Colonic mucosa (tissue), 4 donors: Measurements from ENCODE around the gene HSP90AB1. TPM values are rescaled to one million over a fixed set of nuclear protein-coding genes. Genes with fewer than 3 reads are reported as not detected.

Experiments
- DNase-seq: peaks from one replicate; pipeline ENCODE4 v3.0.0-alpha.2; 2020
- H3K27ac ChIP-seq: fragments of 200-600 bp; one replicate; pipeline ENCODE4 v1.8.0; 2021
- H3K27me3 ChIP-seq: fragments of 200-600 bp; one replicate; pipeline ENCODE4 v1.8.0; 2021
- H3K36me3 ChIP-seq: fragments of 200-600 bp; one replicate; pipeline ENCODE4 v1.8.0; 2021
- H3K4me1 ChIP-seq: fragments of 200-600 bp; one replicate; pipeline ENCODE4 v1.8.0; 2021; ENCODE audit warnings: mild to moderate bottlenecking
- H3K4me3 ChIP-seq: fragments of 200-600 bp; one replicate; pipeline ENCODE4 v1.8.0; 2021
- H3K9ac ChIP-seq, 2 donors: one replicate each; pipeline ENCODE4 v1.7.0; 2013; ENCODE audit warnings: control low read depth in 2 of 2, low read depth in 2 of 2, low read length in 2 of 2
- H3K9me3 ChIP-seq: fragments of 200-600 bp; one replicate; pipeline ENCODE4 v1.8.0; 2021
- CTCF ChIP-seq: fragments of 200-600 bp; IDR thresholded peaks from one replicate; pipeline ENCODE4 v1.8.0; 2022; ENCODE audit warnings: antibody characterized with exemption, mild to moderate bottlenecking
- intact Hi-C: fragments of 100-400 bp; cut with DNase I; formaldehyde crosslinking; loops from one replicate; pipeline ENCODE4 v1.14.1; 2022
- total RNA-seq, 2 donors: library from RNA; stranded (reverse); fragmentation: NEBNext Ultra II Directional in 1 of 2; extraction: Animal tissue kit (Norgen Biotek cat#: 25700) in 1 of 2; gene quantifications; one replicate each; pipeline ENCODE4 v1.2.1, GENCODE V29; 2021
- donor health status: healthy.
- donor health status: DM: no; HTN: no; CAD: no.
- donor health status: DM: no; HTN: no; CAD: no.

HSP90AB1 gene
- total RNA-seq, 2 donors from 2014 or later = 409 to 1,163 TPM

DNA sequence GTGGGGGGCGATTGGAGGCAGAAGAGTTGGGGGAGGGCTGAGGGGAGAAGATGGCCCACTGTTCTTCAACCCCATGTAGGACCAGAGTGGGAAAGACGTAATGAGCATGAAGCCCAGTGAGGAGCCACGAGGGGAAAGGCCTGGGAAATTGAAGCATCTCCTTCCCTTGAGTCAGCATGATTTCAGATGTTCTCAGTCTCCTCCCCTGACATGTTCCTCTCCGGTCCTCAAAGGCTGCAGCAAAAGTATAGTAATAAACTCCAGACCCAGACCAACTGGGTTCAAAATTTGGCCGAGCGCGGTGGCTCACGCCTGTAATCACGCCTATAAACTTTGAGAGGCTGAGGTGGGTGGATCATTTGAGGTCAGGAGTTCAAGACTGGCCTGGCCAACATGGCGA lies 20.4 kb downstream of the HSP90AB1 start:
- H3K4me3 ChIP-seq = no peak overlapping the region
- no peak overlapping the region for H3K27ac ChIP-seq
- no peak for TF ChIP-seq CTCF
- no peaks in the 10 kb centered on the region for H3K36me3 ChIP-seq
- no peak overlapping the region for H3K9ac ChIP-seq
- peaks cover 6% of the 10 kb centered on the region for H3K4me1 ChIP-seq
- intact Hi-C loops = no loop called here
- peaks cover 27% of the 10 kb centered on the region for H3K27me3 ChIP-seq
- H3K9me3 ChIP-seq = no peaks in the 10 kb centered on the region
- DNase-seq = no peak

GRCh38 chr6:44268095-44268628 lies 21.3 kb downstream of the HSP90AB1 start:
- Histone ChIP-seq H3K9ac (no peak overlapping the region), H3K4me1 (no peaks in the 10 kb centered on the region), H3K27me3 (peaks cover 32% of the 10 kb centered on the region), H3K27ac (no peak overlapping the region), H3K36me3 (no peaks in the 10 kb centered on the region), H3K9me3 (no peaks in the 10 kb centered on the region), H3K4me3 (no peak overlapping the region)
- peak; percentile 68 for DNase-seq
- intact Hi-C loops = loop anchor here (2.0 kb wide), 2 partner anchors 37 to 71 kb away; no protein-coding TSS in a partner anchor
- TF ChIP-seq CTCF = peak; percentile 88

DNA sequence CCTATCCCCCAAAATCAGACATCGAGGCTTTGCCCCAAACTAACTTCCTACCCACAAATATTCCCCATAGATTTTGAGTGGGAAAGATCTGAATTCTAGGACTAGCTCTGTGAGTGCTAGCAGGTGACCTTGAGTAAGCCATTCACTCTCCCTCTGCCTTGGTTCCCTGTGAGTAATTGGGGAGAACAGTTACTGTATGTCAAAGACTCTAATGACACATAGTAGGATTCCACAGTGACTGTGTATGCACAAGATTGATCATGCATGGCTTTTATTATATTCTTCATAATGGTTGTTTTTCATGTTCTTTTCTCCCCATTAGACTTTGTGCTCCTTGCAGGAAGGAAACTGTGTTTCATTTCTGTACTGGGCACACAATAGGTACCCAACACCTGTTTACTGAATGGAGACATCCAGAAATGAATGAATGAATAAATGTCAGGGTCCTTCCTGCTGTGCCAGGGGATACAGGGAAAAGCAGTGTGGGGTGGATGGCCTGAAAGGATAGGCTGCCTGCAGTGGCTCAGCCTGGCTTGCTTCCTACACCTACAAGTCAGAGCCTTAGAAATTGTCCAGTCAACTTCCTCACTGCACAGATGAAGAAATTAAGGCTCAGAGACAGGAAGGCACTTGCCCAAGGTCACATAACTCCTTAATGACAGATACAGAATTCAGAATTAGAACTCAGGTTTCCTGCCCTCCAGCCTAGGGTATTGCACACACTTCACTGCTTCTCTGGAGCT lies 22.4 kb downstream of the HSP90AB1 start:
- Histone ChIP-seq H3K27ac (no peak overlapping the region), H3K9ac (no peak overlapping the region), H3K4me1 (no peaks in the 10 kb centered on the region), H3K27me3 (peaks cover 33% of the 10 kb centered on the region), H3K36me3 (no peaks in the 10 kb centered on the region), H3K9me3 (no peaks in the 10 kb centered on the region), H3K4me3 (no peak overlapping the region)
- TF ChIP-seq CTCF = no peak
- DNase-seq = no peak
- intact Hi-C loops = loop anchor here (2.0 kb wide), 2 partner anchors 35 to 69 kb away; no protein-coding TSS in a partner anchor

DNA sequence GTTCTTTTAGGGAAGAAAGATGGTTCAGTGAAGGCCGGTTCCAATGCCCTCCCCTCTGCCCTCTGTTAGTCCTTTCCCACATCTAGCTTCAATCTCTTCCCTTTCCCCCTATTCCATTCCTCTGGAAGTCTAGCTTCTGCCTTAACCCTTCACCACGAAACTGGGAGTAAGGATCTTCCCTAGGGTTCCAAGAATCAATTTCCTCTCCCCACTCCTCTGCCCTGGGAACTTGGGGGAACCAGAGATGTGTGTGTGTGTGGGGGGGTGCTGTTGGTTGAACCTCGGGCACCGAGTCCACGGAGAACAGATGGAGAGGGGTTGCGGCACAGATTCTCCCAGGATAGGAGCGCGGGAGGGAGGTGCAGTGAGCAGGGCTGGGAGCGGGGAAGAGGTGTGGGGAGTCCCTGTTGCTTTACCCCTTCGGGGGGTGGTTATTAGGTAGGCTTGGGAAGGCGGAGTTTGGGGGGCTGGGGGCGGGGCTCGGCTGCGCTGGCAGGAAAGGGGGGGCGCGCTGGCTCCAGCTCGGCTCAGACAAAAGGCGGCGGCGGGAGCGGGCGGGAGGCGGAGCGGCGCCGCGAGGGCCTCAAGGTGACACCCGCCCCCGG lies 23.1 kb downstream of the HSP90AB1 start, which contains the start of gene TMEM151B:
TMEM151B (plus strand) TSS at position 530 of the 605 bp plus-strand sequence. CDS start 293 bp downstream, outside the sequence.
- Histone ChIP-seq H3K9ac (no peak within 1 kb of the TSS), H3K4me1 (no peaks in the 10 kb centered on the region), H3K9me3 (no peaks in the 10 kb centered on the region), H3K36me3 (no peaks in the 10 kb centered on the region), H3K27me3 (peaks cover 33% of the 10 kb centered on the region), H3K4me3 (no peak within 1 kb of the TSS), H3K27ac (no peak within 1 kb of the TSS)
- DNase-seq = no peak
- TF ChIP-seq CTCF = no peak
- intact Hi-C loops = loop anchor here (2.0 kb wide), 2 partner anchors 35 to 69 kb away; no protein-coding TSS in a partner anchor

DNA sequence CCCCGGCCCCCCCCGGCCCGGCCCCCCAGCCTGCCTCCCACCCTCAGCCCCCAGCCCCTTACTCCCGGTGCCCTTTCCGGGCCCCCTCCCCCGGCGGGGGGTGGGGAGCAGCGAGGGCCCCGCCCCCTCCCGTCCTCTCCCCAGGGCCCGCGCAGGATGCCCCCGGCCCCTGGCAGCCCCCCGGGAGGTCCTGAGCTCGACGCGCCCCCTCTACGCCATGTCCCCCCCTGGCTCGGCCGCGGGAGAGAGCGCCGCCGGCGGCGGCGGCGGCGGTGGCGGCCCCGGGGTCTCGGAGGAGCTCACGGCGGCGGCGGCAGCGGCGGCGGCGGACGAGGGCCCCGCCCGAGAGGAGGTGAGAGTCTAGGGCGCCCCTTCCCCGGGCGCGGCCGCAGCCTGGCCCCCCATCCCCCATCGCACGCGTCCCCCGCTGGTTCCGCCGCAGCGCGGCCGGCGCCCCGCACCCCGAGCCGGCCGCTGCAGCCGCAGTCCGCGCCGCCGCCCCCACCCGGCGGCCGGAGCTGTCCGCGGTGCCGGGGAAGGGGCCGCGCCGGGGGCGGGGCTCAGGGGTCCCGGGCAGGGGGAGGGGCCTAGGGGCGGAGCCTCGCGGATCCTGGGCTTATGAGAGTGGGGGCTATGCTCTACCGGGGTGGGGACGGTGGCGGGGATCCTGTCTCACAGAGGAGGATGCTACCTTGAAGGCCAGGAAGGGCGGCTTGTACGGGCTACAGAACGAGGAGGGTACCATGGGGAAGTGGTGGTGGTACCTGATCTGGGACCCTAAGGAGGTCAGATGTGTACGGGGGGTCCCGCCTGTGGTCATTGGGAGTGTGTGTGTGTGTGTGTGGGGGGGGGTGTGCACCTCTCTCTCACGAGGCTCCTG lies 23.9 kb downstream of the HSP90AB1 start:
- intact Hi-C loops = no loop called here
- Histone ChIP-seq H3K4me3 (no peak overlapping the region), H3K9ac (no peak overlapping the region), H3K36me3 (no peaks in the 10 kb centered on the region), H3K9me3 (no peaks in the 10 kb centered on the region), H3K27ac (no peak overlapping the region), H3K4me1 (peaks cover 3% of the 10 kb centered on the region), H3K27me3 (peaks cover 40% of the 10 kb centered on the region)
- no peak for TF ChIP-seq CTCF
- DNase-seq = no peak
